GM12892 (cell line): Measurements from ENCODE around the gene NPHS1.
A peak's percentile ranks its signal among the peaks of the same experiment; 100 is the strongest.
"Not testable (repeated sequence)": the region's sequence is repeated elsewhere in the genome, so short reads cannot be mapped to it uniquely, and the experiment has no call there.

Experiments
- DNase-seq: peaks from one replicate; pipeline ENCODE4 v3.0.0; 2011; ENCODE audit not compliant: insufficient read length
- FAIRE-seq: peaks from 2 replicates; lab custom pipeline; 2011; peaks lifted over from hg19 to GRCh38; lab: Jason Lieb, UNC
- POLR2A ChIP-seq: IDR thresholded peaks from 2 replicates; pipeline ENCODE4 v1.6.1; 2011; ENCODE audit warnings: low read depth, low read length, control low read depth
- POLR2AphosphoS5 ChIP-seq: IDR thresholded peaks from 2 replicates; pipeline ENCODE4 v1.6.1; 2011; ENCODE audit warnings: low read depth, low read length, control low read depth
- TAF1 ChIP-seq: IDR thresholded peaks from 2 replicates; pipeline ENCODE4 v1.6.1; 2011; ENCODE audit warnings: low read depth, mild to moderate bottlenecking, control low read depth, low read length, borderline replicate concordance

The NPHS1 gene

DNA sequence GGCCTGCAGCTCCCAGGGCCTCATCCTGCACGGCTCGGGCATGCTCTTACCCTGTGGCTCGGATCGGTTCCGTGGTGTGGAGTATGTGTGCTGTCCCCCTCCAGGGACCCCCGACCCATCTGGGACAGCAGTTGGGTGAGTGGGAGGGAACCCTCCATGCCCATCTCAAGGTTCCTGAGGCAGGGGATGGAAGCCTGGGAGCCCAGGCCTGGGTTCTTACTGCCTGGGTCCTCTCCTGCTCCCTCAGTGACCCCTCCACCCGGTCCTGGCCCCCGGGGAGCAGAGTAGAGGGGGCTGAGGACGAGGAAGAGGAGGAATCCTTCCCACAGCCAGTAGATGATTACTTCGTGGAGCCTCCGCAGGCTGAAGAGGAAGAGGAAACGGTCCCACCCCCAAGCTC lies 19.3 kb upstream of the NPHS1 start:
- DNase-seq (no peak), FAIRE-seq (no peak)
- TF ChIP-seq TAF1 (no peak), POLR2A (no peak), POLR2AphosphoS5 (no peak)

DNA sequence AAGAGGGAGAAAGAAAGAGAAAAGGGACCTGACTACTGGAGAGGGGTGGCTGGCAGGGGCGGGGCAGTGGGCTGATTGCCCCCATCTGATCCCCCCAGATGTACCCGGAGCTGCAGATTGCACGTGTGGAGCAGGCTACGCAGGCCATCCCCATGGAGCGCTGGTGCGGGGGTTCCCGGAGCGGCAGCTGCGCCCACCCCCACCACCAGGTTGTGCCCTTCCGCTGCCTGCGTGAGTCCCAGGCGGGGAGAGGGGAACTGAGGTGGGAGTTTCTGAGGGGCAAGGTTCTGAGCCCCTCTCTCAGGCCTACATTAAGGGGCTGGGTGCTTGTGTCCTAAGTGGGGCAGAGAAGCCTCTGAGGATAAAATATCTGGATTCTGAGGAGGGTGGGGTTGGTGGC lies 18.5 kb upstream of the NPHS1 start:
- FAIRE-seq (no peak), DNase-seq (no peak)
- TF ChIP-seq POLR2A, result no peak
- TF ChIP-seq TAF1, result no peak
- no peak for TF ChIP-seq POLR2AphosphoS5

DNA sequence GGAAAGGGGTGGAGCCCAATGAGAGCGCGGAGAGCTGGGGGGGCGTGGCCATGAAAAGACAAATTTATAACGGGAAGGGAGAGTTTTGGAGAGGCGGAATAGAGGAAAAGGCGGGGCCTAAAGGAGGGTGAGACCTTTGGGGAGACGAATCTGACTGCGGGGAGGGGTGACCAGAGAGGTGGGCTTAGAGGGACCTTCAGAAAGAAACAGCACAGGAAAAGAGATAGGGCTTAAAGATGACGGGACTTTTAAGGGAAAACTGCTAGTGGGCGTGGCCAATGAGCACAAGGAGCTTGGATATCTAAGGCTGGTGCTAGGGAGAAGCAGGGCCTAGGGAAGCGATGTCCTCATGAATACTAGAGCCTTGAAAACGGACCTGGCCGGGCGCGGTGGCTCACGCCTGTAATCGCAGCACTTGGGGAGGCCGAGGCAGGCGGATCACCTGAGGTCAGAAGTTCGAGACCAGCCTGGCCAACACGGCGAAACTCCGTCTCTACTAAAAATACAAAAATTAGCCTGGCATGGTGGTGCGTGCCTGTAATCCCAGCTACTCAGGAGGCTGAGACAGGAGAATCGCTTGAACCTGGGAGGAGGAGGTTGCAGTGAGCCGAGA lies 17.9 kb upstream of the NPHS1 start:
- not testable (repeated sequence) for FAIRE-seq, DNase-seq

- FAIRE-seq, result peak; percentile 75
- peak; percentile 68 for DNase-seq
- TF ChIP-seq POLR2A, result no peak
- TF ChIP-seq POLR2AphosphoS5, result no peak
Observed at GRCh38 chr19:35869327-35870123, 17.2 kb upstream of the NPHS1 start.

- FAIRE-seq, result no peak
- DNase-seq, result no peak
- no peak for TF ChIP-seq POLR2A
- no peak for TF ChIP-seq POLR2AphosphoS5
- no peak for TF ChIP-seq TAF1
Observed at GRCh38 chr19:35868823-35869326, 16.6 kb upstream of the NPHS1 start.

- peak; percentile 38 for FAIRE-seq
- DNase-seq, result no peak
- TF ChIP-seq POLR2A, result no peak
- no peak for TF ChIP-seq TAF1
- no peak for TF ChIP-seq POLR2AphosphoS5
Observed at GRCh38 chr19:35868172-35868822, 16.0 kb upstream of the NPHS1 start, which contains the start of gene APLP1. Gene APLP1 (plus strand): TSS chr19:35868574. CDS start chr19:35868637, 63 bp downstream.

DNA sequence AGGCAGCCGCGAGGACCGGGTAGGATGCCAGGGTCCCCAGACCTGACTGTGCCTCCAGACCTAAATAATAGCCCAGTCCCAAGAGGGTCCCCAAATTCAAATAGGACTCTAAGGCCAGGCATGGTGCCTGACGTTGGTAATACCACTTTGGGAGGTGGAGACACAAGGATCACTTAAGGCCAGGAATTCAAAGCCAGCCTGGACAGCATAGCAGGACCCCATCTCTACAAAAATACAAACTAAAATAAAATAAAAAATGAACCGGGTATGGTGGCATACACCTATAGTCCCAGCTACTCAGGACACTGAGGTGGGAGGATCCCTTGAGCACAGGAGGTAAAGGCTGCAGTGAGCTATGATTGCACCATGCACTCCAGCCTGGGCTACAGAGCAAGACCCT lies 10.7 kb upstream of the NPHS1 start:
- FAIRE-seq, result no peak

GRCh38 chr19:35862528-35862927 lies 10.2 kb upstream of the NPHS1 start:
- FAIRE-seq (no peak), DNase-seq (no peak)
- TF ChIP-seq POLR2A (no peak), TAF1 (no peak), POLR2AphosphoS5 (no peak)

More for the DNA sequence above, 10.7 kb upstream of the NPHS1 start:
- TF ChIP-seq POLR2AphosphoS5, result no peak
- no peak for TF ChIP-seq TAF1
- no peak for TF ChIP-seq POLR2A
- DNase-seq, result no peak

GRCh38 chr19:35861640-35862160 lies 9.4 kb upstream of the NPHS1 start:
- FAIRE-seq (no peak), DNase-seq (no peak)
- no peak for TF ChIP-seq POLR2AphosphoS5
- no peak for TF ChIP-seq POLR2A
- TF ChIP-seq TAF1, result no peak

DNA sequence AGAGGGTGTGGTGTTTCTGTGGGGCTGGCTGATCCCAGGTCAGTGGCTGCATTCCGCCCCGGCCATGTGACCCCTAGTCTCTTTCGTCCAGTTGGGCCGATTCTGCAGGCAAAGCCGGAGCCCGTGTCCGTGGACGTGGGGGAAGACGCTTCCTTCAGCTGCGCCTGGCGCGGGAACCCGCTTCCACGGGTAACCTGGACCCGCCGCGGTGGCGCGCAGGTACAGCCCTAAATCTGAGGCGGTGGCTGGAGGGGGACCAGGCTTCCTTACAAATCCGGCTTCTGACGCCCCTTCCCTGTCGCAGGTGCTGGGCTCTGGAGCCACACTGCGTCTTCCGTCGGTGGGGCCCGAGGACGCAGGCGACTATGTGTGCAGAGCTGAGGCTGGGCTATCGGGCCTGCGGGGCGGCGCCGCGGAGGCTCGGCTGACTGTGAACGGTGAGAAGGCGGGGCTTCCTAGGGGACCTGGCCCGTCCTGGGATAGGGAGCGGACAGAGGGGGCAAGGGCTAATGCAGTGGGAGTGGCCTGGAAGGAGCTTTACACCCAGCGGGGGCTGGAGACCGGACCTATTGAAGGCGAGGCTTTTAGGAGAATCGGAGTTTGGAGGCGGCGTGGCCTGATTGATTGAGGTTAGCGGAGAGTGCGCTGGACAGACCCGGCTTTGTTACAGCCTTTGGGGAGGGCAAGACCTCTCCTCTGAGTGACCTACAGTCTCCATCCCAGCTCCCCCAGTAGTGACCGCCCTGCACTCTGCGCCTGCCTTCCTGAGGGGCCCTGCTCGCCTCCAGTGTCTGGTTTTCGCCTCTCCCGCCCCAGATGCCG lies 8.7 kb upstream of the NPHS1 start:
- TF ChIP-seq TAF1 (no peak), POLR2AphosphoS5 (no peak), POLR2A (no peak)
- FAIRE-seq (no peak), DNase-seq (no peak)

- no peak for TF ChIP-seq POLR2AphosphoS5
- no peak for TF ChIP-seq POLR2A
- no peak for TF ChIP-seq TAF1
- FAIRE-seq, result no peak
- DNase-seq, result no peak
Observed at GRCh38 chr19:35860436-35860817, 8.1 kb upstream of the NPHS1 start.
